HFF-Myc (cell line): Measurements from ENCODE around the gene HK3.
"Not testable (repeated sequence)": the region's sequence is repeated elsewhere in the genome, so short reads cannot be mapped to it uniquely, and the experiment has no call there.

ENCODE experiments used
- DNase-seq: peaks from one replicate; pipeline ENCODE4 v3.0.0-alpha.2; 2011; ENCODE audit warnings: low read depth; ENCODE audit errors: extremely low read depth
- H3K4me3 ChIP-seq: replicated peaks from 2 replicates; pipeline ENCODE4 v1.5.1; 2011; ENCODE audit warnings: low read depth, mild to moderate bottlenecking, control low read depth, low read length
- TF ChIP-seq, protein P1 (sequence below): IDR thresholded peaks from 2 replicates; pipeline ENCODE4 v1.5.1; 2012; ENCODE audit warnings: mild to moderate bottlenecking, low read depth, low read length, control low read depth; ENCODE audit errors: missing control alignments

The HK3 gene

GRCh38 chr5:176874198-176874780, 24.9 kb downstream of the HK3 start:
- no peak overlapping the region for H3K4me3 ChIP-seq
- TF ChIP-seq, protein P1, sequence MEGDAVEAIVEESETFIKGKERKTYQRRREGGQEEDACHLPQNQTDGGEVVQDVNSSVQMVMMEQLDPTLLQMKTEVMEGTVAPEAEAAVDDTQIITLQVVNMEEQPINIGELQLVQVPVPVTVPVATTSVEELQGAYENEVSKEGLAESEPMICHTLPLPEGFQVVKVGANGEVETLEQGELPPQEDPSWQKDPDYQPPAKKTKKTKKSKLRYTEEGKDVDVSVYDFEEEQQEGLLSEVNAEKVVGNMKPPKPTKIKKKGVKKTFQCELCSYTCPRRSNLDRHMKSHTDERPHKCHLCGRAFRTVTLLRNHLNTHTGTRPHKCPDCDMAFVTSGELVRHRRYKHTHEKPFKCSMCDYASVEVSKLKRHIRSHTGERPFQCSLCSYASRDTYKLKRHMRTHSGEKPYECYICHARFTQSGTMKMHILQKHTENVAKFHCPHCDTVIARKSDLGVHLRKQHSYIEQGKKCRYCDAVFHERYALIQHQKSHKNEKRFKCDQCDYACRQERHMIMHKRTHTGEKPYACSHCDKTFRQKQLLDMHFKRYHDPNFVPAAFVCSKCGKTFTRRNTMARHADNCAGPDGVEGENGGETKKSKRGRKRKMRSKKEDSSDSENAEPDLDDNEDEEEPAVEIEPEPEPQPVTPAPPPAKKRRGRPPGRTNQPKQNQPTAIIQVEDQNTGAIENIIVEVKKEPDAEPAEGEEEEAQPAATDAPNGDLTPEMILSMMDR: no peak
- no peak for DNase-seq

DNA sequence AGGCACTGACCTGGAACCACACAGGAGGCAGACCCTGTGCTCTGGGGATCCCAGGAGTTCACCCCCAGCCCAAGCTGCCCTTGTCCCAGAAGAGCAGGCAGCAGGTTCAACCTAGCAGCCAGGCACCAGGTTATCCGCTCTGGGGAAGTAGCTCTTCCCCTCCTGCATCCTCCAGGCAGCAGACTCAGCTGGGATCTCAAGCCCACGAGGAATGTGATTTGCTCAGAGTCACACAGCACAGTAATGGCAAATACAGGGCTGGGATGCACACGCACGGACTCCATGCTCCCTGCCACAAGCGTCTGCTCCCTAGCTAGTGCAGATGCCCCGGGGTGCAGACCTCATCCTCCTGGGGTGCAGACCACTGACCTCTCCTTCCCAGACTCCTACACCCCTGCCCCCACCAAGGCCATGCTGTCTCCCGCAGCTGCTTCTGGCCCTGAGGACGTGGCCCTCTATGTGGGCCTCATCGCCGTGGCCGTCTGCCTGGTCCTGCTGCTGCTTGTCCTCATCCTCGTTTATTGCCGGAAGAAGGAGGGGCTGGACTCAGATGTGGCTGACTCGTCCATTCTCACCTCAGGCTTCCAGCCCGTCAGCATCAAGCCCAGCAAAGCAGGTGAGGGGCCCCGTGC, 25.5 kb downstream of the HK3 start:
- H3K4me3 ChIP-seq: no peak overlapping the region
- DNase-seq: no peak
- TF ChIP-seq, protein P1: no peak

DNA sequence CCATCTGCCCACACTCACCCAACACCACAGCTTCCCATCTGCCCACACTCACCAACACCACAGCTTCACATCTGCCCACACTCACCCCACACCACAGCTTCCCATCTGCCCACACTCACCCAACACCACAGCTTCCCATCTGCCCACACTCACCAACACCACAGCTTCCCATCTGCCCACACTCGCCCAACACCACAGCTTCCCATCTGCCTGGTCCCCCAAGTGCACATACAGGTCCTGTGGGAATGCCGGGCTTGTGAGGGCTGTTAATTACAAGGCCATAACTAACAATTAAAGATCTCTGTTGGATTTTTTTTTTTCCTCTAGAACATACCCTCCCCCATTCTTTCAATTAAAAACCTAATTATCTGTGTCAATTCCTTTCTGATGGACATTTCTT, 26.1 kb downstream of the HK3 start:
- not testable (repeated sequence) for H3K4me3 ChIP-seq, DNase-seq

DNA sequence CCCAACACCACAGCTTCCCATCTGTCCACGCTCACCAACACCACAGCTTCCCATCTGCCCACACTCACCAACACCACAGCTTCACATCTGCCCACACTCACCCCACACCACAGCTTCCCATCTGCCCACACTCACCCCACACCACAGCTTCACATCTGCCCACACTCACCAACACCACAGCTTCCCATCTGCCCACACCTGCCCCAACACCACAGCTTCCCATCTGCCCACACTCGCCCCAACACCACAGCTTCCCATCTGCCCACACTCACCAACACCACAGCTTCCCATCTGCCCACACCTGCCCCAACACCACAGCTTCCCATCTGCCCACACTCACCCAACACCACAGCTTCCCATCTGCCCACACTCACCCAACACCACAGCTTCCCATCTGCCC, 26.6 kb downstream of the HK3 start:
- DNase-seq, H3K4me3 ChIP-seq: not testable (repeated sequence)

GRCh38 chr5:176870644-176871043, 28.5 kb downstream of the HK3 start:
- not testable (repeated sequence) for DNase-seq, H3K4me3 ChIP-seq

- no peak for DNase-seq
Measured at GRCh38 chr5:176870110-176870591, 29.0 kb downstream of the HK3 start.

GRCh38 chr5:176869501-176870109, 29.5 kb downstream of the HK3 start:
- TF ChIP-seq, protein P1: no peak
- no peak overlapping the region for H3K4me3 ChIP-seq
- DNase-seq: no peak

More at GRCh38 chr5:176870110-176870591, 29.0 kb downstream of the HK3 start:
- TF ChIP-seq, protein P1: peak; percentile 48
- no peak overlapping the region for H3K4me3 ChIP-seq

GRCh38 chr5:176868731-176869130, 30.4 kb downstream of the HK3 start:
- no peak for DNase-seq
- TF ChIP-seq, protein P1: no peak
- H3K4me3 ChIP-seq: no peak overlapping the region
